GM12864 (cell line): ENCODE results near the gene FAXC.

Experiments used
- DNase-seq: peaks from one replicate; pipeline ENCODE4 v3.0.0-alpha.2; 2011; ENCODE audit warnings: low read depth
- H3K4me3 ChIP-seq: 2 replicates; pipeline ENCODE4 v1.5.1; 2011; ENCODE audit warnings: mild to moderate bottlenecking, low read depth, low read length, control low read depth
- CTCF ChIP-seq: IDR thresholded peaks from 2 replicates; pipeline ENCODE4 v1.5.1; 2011; ENCODE audit warnings: low read depth, mild to moderate bottlenecking, moderate library complexity, low read length, control low read depth, inconsistent platforms; ENCODE audit errors: missing control alignments

The FAXC gene

GRCh38 chr6:99378636-99379035 lies 29.2 kb upstream of the FAXC start:
- DNase-seq, result no peak
- no peak overlapping the region for H3K4me3 ChIP-seq
- no peak for TF ChIP-seq CTCF

GRCh38 chr6:99369533-99369932 lies 20.1 kb upstream of the FAXC start:
- no peak for DNase-seq
- no peak overlapping the region for H3K4me3 ChIP-seq
- TF ChIP-seq CTCF, result no peak

GRCh38 chr6:99366852-99367251 lies 17.4 kb upstream of the FAXC start:
- no peak for TF ChIP-seq CTCF
- DNase-seq, result no peak
- H3K4me3 ChIP-seq, result no peak overlapping the region

- no peak overlapping the region for H3K4me3 ChIP-seq
- TF ChIP-seq CTCF, result no peak
- peak; percentile 19 for DNase-seq
Measured at GRCh38 chr6:99364026-99364425, 14.6 kb upstream of the FAXC start.

GRCh38 chr6:99362678-99363268 lies 13.3 kb upstream of the FAXC start:
- no peak overlapping the region for H3K4me3 ChIP-seq
- no peak for TF ChIP-seq CTCF
- no peak for DNase-seq

GRCh38 chr6:99359800-99360199 lies 10.3 kb upstream of the FAXC start:
- no peak overlapping the region for H3K4me3 ChIP-seq
- DNase-seq, result no peak
- TF ChIP-seq CTCF, result no peak

- no peak overlapping the region for H3K4me3 ChIP-seq
- DNase-seq, result no peak
- TF ChIP-seq CTCF, result no peak
Measured at GRCh38 chr6:99356641-99357040, 7.2 kb upstream of the FAXC start.
